ENCODE measurements around the gene SKI.

The SKI gene

GRCh38 chr1:2229911-2230731, 2.0 kb downstream of the SKI start:
- DNase-seq (ENCODE audit: low read depth): no peak

DNA sequence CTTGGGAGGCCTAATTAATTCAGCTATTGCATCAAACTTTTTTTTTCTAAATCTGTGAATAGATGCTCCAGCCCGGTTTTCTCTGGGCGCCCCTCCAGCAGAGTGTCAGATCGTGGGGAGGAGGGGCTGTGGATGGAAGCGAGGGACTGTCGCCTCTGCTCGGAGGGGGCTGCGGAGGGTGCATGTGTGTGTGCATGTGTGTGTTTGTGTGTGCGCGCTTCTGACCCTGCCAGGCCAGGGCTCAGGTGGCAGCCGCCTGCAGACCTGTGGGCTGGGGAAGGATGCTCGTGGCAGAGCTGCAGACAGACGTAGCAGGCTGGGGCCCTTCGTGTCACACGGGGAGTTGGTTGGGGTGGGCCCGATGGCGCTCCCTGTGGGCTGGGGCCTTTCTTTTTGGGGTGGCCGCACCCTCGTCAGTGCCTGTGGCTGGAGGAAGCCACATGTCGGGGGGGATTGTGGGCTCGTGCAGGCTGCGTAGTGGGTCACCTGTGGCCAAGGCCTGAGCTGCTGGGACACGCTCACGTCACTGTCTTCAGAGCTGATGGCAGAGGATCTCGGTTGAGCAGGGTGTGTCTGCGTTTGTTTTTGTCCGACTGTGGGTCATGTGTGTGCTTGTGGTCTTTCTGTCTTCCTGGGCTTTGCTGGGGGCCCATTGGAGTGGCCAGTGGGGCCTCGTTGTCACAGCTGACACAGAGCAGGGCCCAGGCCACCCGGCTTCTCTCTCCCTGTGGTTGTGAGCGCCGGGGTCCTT, 2.8 kb downstream of the SKI start:
- no peak for DNase-seq (ENCODE audit: low read depth)

DNA sequence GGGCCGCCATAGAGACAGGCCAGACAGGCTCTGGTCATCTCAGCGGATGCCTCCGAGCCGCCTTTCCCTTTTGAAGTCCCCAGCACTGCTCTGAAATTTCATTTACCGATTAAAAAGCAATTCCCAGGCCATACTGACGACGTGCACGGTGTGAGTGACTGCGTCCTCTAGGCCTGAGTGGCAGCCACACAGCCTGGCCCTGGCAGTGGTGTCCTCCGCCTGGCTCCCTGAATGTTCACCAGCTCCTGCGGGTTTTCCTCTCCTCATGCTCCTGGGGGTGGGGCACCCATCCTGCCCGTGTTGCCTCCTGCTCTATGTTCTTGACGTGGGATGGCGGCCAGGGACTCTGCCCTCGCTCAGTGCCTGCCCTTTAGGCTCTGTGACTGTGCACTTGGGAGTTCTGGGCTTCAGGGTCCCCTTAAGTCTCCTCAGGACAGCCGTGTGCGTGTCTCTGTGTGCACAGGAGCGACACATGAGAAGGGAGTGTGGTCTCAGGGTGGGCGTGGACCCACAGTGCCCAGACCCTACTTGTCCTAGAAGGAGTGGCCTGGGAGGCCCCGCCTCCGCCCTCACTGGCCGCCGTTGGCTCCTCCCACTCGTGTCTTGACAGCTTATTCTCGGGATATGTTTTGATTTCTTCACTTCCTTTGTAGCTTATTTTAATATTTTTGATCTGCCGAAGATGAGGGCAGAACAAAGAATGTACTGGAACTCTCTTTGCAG, 3.6 kb downstream of the SKI start:
- peak; percentile 51 for DNase-seq (ENCODE audit: low read depth)

DNA sequence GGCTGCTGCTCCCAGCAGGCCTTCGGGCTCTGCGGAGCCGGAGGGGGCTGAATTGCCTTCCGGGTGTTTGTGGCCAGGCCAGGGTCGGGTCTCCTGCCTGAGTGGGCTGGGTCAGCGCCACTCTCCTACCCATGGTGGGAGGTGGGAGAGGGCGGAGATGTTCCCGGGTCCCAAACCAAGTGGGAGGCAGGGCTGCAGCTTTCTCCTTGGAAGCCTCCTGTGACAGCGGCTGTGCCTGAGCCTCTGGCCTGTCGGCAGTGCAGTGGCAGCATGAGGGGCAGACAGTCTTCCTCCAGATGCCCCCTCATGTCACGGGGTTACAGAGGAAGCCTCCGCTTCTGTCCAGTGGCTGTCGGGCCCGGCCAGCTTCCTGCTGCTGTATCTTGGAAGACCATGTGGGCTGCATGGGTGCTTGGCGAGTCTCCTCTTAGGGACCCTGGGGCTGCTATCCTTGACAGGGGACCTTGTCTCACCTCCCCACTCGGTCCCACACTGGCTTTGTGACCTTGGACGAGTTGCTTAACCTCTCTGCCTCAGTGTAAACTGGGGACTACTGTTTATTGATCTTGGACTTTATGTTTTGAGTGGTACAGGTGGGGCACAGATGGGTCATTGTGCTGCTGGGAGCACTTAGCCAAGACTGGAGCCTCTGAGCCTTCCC, 4.3 kb downstream of the SKI start:
- DNase-seq (ENCODE audit: low read depth): no peak

DNA sequence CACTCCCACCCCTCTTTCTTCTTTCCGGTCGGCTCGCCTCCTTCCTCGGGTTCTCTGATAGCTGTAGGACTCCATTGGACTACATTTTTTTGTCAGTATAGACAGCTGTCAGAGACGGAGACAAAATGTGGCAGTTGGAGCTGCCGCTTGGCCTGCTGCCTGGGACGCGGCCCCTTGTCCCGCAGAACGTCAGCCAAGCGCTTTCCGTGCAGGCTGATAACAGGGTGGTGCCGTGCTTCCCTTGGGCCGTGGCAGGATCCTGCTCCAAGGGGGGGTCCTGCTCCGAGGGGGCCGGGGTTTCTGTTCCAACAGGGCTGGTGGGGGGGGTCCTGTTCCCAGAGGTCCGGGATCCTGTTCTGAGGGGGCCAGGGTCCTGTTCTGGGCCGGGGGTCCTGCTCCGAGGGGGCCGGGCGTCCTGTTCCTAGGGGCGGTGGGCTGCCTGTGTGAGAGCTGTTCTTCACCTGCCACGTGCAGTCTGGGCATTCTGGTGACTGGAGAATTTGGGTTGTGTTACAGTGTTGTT, 4.9 kb downstream of the SKI start:
- no peak for DNase-seq (ENCODE audit: low read depth)

- DNase-seq (ENCODE audit: low read depth): no peak
Measured at GRCh38 chr1:2233468-2233867, 5.3 kb downstream of the SKI start.

GRCh38 chr1:2233997-2234761, 6.1 kb downstream of the SKI start:
- peak; percentile 47 for DNase-seq (ENCODE audit: low read depth)

DNA sequence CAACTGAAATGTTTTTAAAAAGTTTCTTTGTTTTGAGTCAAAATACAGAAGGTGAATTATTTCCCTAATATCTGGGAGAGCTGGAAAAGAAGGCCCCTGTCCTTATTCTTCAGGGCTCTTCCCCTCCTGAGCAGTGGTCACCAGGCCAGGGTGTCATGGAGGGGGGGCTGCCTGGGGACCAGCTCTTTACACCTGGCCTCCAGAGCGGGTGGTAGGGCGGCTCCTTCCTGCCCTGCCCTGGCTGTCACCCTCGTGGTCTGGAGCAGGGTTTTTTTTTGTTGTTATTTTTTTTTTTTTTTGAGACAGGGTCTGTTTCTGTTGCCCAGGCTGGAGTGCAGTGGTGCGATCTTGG, 6.6 kb downstream of the SKI start:
- DNase-seq (ENCODE audit: low read depth): no peak

DNA sequence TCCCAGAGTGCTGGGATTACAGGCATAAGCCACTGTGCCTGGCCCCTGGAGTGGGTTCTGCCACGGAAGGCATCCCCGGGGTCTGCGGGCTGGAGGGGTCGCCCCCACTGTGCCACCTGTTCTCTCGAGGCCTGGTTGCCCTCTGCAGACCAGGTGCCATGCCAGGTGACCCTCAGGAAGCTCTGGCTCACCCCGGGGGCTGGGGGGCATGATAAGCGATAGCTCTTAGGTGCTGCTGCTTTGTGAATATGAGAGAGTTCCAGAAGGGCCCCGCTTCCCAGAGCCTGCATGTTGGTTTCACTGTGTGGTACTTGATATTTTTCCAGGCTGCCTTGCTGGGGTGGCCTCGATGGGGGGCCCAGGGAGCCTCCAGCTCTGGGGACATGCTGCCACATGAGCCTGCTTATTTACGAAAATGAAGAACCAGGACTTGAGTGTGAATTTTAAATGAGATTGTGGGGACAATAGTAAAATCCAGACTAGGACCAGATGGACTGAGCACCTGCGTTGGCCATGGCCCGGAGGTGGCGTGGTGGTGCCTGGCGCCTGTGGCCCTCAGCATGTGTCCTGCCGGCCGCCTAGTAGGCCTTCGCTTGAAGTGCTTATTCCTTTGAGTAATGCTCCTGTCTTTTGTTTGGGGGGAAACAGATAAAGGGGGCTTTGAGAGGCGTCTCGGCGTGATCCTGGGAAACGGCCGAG, 7.3 kb downstream of the SKI start:
- no peak for DNase-seq (ENCODE audit: low read depth)

- no peak for DNase-seq (ENCODE audit: low read depth)
Measured at GRCh38 chr1:2236695-2237677, 8.9 kb downstream of the SKI start.

- DNase-seq (ENCODE audit: low read depth): no peak
Measured at GRCh38 chr1:2237773-2238172, 9.7 kb downstream of the SKI start.

DNA sequence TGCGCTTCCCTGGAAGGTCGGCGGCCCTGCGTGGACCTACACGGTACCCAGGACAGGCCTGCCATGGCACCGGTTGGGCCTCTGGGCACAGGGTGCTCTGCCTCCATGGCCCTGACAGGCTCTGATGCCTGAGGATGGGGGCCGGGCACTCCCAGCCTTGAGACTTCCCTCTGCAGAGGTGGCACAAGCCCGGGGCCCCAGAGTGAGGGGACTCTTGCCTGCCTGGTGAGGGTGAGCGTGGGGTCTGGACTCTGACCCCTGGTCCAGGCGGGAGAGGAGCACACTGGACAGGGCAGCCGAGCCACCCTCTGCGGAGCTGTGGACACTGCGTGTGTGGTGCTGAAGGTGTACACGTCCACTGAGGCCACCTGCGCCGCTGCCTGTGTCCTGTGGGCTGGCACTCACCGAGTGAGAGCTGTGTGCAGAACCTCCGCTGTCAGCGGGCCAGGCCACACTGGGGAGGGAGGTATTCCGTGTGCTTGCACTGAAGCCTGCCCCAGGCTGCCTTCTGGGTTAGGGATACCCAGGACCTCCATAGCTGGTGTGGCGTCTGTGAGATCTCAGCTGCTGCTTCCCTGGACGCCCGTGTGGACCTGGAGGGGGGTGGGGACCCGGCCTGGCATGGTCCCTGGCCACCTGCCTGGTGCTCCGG, 10.4 kb downstream of the SKI start:
- DNase-seq (ENCODE audit: low read depth): no peak

- no peak for DNase-seq (ENCODE audit: low read depth)
Measured at GRCh38 chr1:2239013-2239370, 10.9 kb downstream of the SKI start.

DNA sequence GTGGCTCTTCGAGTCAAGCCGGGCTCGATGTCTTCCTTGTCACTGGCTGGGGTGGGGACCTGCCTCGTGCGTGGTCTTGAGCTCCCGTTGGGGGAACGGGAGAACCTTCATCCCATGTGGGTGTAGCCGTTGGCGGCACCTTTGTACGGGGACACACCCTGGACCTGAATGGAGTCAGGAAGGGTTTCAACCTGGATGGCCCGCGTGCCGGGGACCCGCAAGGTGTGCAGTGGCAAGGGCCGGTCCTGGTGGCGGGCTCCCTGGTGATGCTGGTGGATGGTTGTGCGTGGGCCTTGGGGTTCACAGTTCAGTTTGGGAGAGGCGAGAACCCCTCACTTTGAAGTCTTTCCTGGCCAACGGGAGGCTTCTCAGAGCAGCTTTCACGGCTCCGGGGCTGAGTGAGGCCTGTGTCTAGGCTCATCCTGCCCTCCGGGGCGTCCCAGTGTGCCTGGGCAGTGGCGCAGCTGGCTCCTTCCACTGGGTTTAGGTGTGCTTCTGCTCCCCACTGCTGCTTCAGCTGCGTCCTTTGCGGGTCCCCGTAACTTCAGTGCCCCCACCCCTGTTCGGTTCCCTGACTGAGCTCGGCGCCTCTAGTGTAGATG, 11.4 kb downstream of the SKI start:
- DNase-seq (ENCODE audit: low read depth): no peak

GRCh38 chr1:2240270-2241156, 12.4 kb downstream of the SKI start:
- no peak for DNase-seq (ENCODE audit: low read depth)

DNA sequence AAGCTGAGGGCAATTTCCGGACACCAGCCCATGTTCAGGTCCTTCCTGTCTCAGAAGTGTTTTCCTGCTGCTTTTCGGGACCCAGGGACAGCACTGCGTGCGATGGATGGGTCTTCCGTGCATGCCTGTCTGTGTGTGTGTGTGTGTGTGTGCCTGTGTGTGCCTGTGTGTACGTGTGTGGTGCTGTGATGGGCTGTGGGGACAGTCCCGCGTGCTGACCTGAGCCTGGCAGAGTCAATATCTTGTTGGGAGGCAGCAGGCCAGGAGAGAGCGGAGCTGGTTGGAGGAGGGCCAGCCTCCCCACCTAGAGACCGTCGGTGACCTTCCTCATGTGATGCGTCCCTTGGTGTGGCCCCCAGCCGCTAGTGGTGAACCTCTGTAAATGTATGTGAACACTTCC, 13.7 kb downstream of the SKI start:
- DNase-seq (ENCODE audit: low read depth): no peak
